ENCODE results near the gene CD96. TPM values are rescaled to one million over a fixed set of nuclear protein-coding genes. Genes with fewer than 3 reads are reported as not detected.

The CD96 gene, protein sequence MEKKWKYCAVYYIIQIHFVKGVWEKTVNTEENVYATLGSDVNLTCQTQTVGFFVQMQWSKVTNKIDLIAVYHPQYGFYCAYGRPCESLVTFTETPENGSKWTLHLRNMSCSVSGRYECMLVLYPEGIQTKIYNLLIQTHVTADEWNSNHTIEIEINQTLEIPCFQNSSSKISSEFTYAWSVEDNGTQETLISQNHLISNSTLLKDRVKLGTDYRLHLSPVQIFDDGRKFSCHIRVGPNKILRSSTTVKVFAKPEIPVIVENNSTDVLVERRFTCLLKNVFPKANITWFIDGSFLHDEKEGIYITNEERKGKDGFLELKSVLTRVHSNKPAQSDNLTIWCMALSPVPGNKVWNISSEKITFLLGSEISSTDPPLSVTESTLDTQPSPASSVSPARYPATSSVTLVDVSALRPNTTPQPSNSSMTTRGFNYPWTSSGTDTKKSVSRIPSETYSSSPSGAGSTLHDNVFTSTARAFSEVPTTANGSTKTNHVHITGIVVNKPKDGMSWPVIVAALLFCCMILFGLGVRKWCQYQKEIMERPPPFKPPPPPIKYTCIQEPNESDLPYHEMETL
- total RNA-seq: 1 to 10 TPM; 4.1 to 6.6 (median 5.4) TPM
- long read RNA-seq, donor 1, partial matches to known transcripts: 0 of 3 reads
- long read RNA-seq, donor 1, other reads (novel, unspliced or antisense): 2 of 3 reads
- long read RNA-seq, donor 2, partial matches to known transcripts: 1 of 3 reads
- long read RNA-seq, donor 2, other reads (novel, unspliced or antisense): 1 of 3 reads

DNA sequence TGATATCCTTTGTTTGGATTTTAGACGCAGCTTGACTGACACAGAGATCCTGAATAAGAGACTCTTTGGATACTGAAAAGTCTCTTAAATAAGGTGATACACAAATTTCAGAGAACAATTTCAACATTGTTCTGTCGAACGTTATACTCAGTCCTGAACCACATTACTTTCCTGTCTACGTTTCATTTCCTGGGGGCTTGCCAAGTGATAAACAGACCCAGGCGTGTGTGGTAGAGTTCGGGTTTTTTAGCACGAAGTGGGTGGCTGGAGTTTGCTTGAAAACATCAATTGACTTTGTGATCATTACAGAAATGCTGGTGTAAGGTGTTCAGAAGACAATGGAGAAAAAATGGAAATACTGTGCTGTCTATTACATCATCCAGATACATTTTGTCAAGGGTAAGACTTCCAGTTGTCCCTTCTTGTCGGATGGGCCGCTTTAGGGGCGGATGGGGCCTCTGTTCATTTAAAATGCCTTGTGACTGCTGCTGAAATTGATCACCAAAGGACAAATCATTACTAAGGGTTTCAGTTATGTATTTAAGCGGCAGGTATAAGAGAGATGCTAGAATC lies at the start of gene CD96:
Gene CD96, plus strand, starts transcription at position 287 of the 573 bp plus-strand sequence. Its CDS starts 52 bp downstream, at position 339.
- no peak within 1 kb of the TSS for H3K4me3 ChIP-seq

DNA sequence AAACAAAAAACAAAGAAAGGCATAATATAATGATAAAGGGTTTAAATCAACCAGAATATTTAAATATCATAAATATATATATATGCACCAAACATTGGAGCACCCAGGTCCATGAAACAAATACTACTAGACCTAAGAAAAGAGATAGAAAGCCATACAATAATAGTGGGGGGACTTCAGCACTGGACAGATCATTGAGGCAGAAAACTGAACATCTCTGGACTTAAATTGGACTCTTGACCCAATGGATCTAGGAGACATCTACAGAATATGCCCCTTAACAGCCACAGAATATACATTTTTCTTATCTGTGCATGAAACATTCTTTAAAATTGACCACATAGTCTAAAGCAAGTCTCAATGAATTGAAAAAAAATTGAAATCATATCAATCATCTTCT lies 48.7 kb upstream of the CD96 start:
- no peak for DNase-seq
- no peak for ATAC-seq
- H3K9me3 ChIP-seq: no peaks in the 10 kb centered on the region
- TF ChIP-seq, protein P1, sequence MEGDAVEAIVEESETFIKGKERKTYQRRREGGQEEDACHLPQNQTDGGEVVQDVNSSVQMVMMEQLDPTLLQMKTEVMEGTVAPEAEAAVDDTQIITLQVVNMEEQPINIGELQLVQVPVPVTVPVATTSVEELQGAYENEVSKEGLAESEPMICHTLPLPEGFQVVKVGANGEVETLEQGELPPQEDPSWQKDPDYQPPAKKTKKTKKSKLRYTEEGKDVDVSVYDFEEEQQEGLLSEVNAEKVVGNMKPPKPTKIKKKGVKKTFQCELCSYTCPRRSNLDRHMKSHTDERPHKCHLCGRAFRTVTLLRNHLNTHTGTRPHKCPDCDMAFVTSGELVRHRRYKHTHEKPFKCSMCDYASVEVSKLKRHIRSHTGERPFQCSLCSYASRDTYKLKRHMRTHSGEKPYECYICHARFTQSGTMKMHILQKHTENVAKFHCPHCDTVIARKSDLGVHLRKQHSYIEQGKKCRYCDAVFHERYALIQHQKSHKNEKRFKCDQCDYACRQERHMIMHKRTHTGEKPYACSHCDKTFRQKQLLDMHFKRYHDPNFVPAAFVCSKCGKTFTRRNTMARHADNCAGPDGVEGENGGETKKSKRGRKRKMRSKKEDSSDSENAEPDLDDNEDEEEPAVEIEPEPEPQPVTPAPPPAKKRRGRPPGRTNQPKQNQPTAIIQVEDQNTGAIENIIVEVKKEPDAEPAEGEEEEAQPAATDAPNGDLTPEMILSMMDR (IDR thresholded peaks at IDR 0.05): no peak
- H3K4me1 ChIP-seq (ENCODE audit: low read depth): no peaks in the 10 kb centered on the region
- no peaks in the 10 kb centered on the region for H3K36me3 ChIP-seq (ENCODE audit: low read depth)
- H3K4me3 ChIP-seq: no peak overlapping the region
- intact Hi-C loops (cut with DNase I, micrococcal nuclease): no loop called here

More for the DNA sequence above, at the start of gene CD96:
- DNase-seq (peak in 1 of 3 donors; percentile 55), ATAC-seq (peak; percentile 75)
- H3K4me1 ChIP-seq (ENCODE audit: low read depth): no peaks in the 10 kb centered on the region
- no peaks in the 10 kb centered on the region for H3K9me3 ChIP-seq
- TF ChIP-seq, protein P1 (IDR thresholded peaks at IDR 0.05): no peak
- intact Hi-C loops (cut with DNase I, micrococcal nuclease): no loop called here
- H3K36me3 ChIP-seq (ENCODE audit: low read depth): no peaks in the 10 kb centered on the region

DNA sequence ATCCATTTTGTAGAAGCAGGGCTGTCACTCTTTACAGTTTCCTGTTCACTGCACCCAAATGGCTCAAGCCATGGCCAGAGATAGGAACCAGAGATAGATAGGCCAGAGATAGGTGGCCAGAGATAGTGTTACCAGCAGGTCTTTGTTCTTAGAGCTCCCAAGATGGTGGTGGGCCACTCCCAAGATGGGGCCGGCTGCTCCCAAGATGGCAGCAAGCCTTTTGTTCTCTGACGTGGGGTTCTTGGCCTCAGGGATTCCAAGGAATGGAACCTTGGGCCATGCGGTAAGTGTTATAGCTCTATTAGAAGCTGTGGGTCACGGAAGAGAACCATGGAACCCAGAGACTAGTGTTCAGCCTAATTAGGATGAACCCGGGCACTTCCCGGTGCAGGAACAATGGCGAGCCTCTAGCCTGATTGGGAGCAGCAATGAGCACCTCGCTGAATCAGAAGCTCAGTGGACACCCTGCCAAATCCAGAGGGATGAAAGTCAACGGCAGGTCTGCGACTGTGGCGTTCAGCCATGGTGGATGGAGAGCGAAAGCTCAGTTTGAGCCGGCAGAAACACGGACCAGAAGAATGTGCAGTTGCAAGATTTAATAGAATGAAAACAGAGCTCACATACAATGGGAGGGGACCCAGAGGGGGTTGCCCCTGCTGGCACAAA lies 45.0 kb upstream of the CD96 start:
- no peak for ATAC-seq
- H3K4me3 ChIP-seq: no peak overlapping the region
- H3K4me1 ChIP-seq (ENCODE audit: low read depth): no peaks in the 10 kb centered on the region
- H3K36me3 ChIP-seq (ENCODE audit: low read depth): no peaks in the 10 kb centered on the region
- intact Hi-C loops (cut with DNase I, micrococcal nuclease): no loop called here
- TF ChIP-seq, protein P1 (IDR thresholded peaks at IDR 0.05): no peak
- no peaks in the 10 kb centered on the region for H3K9me3 ChIP-seq
- no peak for DNase-seq

DNA sequence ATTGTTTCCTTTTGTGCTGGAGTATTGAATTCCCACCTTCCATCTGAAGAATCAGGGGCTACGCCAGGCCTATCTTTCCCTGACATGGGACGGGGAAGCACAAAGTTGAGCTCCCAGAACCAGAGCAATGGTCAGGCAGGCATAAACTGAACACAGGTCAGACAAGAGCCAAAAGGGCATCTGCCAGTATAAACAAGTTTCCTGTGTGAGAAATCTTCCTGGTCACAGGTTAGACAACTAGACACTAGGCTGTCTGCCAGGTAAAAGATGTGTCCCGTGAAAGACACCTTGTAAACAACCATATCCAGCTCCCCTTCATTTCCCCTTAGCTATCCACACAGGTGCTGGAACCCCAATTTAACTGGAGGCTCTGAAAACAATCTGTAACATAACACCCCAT lies 44.0 kb upstream of the CD96 start:
- H3K4me3 ChIP-seq: no peak overlapping the region

DNA sequence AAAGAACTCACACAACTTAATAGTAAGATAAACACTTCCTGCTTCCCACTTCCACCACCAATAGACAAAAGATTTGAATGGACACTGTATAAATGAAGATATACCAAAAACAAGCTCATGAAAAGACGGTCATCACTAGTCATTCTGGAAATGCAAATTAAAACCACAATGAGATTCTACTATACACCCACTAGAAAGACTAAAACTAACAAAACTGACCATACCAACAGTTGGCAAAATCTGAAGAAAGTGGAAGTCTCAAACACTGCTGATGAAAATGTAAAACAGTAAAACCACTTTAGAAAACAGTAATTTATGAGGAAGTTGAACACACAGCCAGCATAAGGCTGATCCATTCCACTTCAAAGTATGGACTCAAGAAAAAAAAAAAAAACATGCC lies 35.6 kb upstream of the CD96 start:
- DNase-seq (no peak), ATAC-seq (no peak)
- TF ChIP-seq, protein P1 (IDR thresholded peaks at IDR 0.05): no peak
- Histone ChIP-seq H3K9me3 (no peaks in the 10 kb centered on the region), H3K4me3 (no peak overlapping the region), H3K36me3 (ENCODE audit: low read depth) (no peaks in the 10 kb centered on the region), H3K4me1 (ENCODE audit: low read depth) (no peaks in the 10 kb centered on the region)
- intact Hi-C loops (cut with DNase I, micrococcal nuclease): no loop called here

More for the DNA sequence above, 44.0 kb upstream of the CD96 start:
- ATAC-seq (no peak), DNase-seq (no peak)
- H3K4me1 ChIP-seq (ENCODE audit: low read depth): no peaks in the 10 kb centered on the region
- intact Hi-C loops (cut with DNase I, micrococcal nuclease): no loop called here
- H3K9me3 ChIP-seq: no peaks in the 10 kb centered on the region
- H3K36me3 ChIP-seq (ENCODE audit: low read depth): no peaks in the 10 kb centered on the region
- TF ChIP-seq, protein P1 (IDR thresholded peaks at IDR 0.05): no peak
